OCI-LY3 (cell line): ENCODE data around the gene BACH1.

Experiments
- CTCF ChIP-seq: fragments of 200-600, 300-600 bp; sonication (generic); IDR thresholded peaks from 2 replicates; pipeline ENCODE4 v1.5.1; 2014; ENCODE audit warnings: antibody characterized with exemption, low read length, low read depth
- EZH2phosphoT487 ChIP-seq: fragments of 200-600 bp; shearing (Covaris generic); IDR thresholded peaks from 2 replicates; pipeline ENCODE4 v1.6.1; 2018; ENCODE audit warnings: antibody characterized with exemption, mixed run types, low read depth

DNA sequence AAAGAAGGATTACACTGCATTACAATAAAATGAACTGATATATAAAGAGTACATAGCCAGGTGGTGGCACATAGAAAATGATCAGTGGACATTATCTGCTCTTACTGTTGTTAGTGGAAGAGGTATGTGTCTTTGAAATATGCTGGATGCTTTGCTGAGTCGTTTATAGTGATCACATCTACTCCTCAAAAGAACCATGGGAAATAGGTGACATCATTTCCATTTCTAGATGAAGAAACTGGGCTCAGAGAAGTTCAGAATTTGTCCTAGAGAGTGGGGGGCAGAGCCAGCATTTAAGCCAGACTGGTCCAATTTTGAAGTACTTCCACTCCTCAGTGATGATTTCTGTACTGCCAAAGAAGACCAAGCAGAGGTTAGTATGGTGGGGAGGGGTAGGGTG lies 34.0 kb upstream of the BACH1 start:
- TF ChIP-seq CTCF (no peak), EZH2phosphoT487 (no peak)
